ENCODE results near the gene ITPKA.

ITPKA gene

DNA sequence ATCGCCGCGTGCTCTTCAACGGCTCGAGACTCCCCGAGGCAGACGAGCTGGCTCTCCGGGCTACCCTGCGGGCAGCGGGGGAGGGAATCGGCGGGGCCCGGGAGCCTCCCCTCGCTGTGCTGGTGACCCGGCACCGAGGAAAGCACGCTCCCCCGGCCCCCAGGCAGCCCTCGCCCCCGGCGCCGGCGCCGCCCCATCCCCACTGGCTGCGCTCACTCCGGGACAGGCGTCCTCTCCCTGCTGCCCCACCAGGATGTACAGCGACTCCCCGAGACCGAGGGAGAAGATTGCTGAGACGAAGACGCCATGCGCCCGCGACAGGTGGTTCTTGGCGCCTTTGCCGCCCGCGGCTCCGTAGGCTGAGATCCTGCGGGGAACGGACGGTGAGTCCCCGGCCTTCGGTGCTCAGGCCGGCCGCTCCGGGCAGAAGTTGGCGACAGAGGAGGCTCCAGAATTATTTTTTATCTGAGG is 18.3 kb downstream of the ITPKA start:
- DNase-seq, result no peak

DNA sequence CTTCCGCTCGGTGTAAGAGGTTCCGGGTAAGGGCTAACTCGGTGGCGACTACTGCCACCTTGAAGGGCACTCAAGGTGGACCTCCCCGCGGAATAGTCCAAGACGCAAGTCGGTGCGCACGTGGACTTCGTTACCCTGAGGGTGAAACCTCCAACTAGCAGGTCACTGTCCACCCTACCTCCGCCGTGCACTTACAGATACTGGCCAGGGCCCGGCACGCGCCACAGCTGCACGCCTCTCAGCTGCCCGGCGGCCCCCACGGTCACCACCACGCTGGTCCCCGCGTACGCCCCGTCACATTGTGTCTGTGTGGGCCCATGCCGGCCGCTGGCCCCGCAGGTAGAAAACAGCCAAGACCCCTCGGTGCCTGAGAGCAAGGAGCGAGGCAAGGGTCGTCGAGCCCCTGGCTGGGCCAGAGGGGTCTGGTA is 18.9 kb downstream of the ITPKA start:
- DNase-seq, result no peak

DNA sequence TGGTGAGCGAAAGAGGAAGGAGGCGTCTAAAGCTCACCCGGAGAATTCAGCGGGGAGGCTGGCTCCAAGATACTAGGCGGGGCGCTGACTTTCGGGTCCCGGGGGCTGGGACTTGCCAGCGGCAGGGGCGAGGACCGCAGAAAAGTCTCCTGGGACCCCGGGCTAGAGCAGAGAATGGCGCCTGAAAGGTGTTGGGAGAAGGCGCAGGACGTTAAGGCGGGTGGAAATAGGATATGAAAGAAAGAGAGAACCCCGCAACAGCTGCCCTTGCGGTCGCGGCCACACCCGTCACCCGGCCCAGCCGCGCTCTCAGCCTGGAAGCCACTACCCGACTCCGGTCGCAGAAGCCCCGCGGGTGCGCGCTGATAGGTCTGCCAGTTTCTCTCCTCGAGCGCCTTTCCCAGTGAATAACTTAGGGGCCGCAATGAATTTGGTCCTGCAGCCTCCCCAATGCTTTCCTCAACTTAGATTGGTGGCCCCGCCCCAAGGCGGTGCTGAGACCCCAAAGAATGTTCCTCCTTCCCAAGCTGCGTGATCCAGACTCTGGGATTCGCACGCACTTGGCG is 19.3 kb downstream of the ITPKA start:
- no peak for DNase-seq

DNA sequence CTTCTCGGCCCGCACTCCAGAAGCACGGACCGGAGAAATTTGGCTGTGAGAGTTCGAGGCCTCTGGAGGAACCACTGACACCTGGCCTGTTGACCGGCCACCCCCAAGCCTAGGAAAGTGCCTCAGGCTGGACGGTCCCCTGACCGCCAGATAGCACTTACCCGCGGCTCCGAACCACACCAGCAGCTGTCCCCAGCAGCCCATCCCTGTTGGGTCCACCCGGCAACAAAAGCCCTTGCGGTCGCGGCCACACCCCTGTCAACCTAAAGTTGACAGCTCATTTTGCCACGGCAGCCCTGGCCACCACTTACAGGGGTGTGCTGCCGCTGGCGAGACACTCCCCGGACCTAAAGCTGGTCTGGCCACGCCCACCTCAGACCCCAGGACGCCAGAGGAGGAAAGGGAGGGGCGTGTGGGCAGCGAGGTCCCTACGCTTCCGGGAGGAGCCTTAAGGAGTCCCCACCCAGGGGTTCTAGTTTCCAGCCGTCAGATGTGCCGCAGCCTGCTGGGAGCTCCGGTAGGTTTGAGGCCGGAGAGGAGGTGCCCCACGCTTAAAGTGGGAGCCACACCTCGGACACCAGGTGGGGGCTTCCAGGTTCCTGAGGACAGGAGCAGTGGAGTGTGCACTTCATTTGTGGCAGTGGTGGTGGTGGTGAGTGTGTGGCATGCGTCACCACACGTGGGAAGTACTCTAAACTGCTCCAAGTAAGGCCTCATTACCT is 20.0 kb downstream of the ITPKA start, which contains the start of gene LTK:
Gene LTK, minus strand, starts transcription at position 322 of the 722 bp plus-strand sequence. Its CDS starts 118 bp downstream, at position 204.
- DNase-seq, result no peak

DNA sequence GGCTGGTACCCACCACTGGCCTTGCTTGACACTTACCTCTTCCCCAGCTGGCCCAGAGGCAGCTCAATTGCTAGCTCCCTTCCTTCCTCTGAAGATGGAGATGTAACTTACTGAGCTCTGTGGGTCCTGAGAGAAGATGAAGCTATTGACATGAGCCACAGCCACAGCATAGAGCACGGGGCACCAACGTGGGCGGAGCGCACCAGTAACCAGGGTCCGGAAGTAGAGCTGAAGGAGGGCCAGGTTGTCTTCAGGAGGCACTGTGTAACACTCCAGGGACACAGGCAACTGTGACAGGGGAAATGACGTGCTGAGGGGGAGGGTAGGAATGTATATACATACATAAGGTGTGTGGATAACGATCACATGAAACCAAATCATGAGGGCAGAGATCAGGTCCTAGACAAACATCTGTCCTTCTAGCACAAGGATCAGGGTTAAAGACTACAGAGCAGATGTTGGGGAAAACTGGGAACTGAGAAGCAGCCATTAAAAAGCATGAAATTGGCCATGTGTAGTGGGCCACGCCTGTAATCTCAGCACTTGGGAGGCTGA is 24.3 kb downstream of the ITPKA start:
- no peak for DNase-seq

DNA sequence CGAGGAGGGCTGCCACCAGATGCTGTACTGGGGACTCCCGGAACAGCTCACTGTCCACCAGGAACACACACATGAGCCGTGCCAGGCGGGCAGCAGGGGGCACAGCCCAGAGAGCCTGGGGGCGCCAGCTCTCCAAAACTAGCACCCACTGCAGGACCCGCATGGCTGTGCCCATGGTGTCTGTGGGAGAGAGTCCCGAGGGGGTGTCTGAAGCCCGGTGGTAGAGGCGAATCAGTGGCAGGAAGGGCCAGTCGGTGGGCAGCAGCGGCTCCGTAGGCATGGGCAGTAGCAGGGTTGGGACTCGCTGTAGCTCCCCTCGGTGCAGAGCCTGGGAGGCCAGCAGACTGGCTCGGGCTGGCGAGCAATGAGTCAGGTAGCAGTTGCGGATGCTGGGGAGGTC is 27.0 kb downstream of the ITPKA start:
- no peak for DNase-seq

DNA sequence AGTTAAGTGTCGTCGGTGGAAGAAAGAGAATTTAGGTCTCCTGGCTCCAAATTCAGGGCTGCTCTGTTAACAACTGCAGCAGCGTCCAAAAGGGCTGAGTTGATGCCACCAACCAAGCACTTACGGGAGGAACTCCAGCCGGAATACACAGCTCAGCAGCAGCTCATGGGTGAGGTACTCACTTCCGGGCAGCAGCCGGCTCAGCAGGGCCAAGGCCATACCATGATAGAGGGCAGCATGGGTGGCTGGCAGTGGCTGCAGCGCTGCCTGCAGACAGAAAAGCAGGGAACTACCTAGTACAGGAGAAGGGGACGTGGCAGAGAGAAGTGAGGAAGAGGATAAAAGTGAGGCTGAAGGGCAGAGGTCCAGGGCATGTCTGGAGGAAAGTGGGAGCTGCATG is 27.9 kb downstream of the ITPKA start:
- no peak for DNase-seq

DNA sequence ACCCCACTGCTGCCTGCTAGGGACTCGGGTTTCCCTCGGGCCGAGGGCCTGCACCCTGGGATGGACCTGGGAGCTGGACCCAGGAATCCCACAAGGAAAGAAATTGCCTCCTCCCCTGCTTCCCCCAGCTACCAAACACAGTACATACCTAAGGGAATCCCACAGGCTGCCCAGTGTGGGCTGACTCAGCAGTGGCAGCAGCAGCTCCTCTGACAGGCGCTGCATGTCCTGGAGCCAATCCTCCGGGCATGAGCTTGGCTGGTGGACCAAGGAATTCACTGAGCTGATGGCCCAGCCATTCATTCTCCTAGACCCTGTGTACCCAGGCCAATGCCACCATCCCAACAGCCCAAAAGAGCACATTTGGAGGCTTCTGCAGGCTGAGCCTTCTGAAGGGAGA is 29.4 kb downstream of the ITPKA start:
- DNase-seq, result no peak

DNA sequence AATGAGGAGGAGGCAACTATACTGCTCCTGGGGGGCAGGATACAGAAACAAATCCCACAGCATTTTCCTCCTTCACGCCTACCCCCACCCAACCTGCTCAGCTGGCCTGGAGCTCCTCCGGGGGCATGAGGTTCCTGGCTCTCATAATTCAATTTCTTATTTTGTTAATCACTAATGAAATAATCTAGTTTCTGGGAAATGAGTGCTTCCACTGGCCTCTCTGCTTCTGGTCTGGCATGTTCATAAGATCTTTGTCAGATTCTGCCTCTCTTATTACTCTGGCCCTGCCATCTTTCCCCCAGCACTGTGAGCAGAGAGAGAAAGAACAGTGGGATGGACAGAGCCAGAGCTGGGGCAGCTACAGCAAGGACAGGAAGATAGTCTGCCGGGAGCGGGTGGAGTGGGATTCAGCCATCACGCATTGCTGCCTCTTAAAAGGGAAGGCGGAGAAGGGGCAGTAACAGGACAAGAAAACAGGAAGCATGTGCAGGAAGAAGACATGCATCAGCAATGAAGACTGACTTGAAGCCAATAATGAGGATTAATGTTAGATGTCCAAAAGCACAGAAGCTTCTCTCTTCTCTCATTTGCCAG is 36.8 kb downstream of the ITPKA start:
- no peak for DNase-seq

DNA sequence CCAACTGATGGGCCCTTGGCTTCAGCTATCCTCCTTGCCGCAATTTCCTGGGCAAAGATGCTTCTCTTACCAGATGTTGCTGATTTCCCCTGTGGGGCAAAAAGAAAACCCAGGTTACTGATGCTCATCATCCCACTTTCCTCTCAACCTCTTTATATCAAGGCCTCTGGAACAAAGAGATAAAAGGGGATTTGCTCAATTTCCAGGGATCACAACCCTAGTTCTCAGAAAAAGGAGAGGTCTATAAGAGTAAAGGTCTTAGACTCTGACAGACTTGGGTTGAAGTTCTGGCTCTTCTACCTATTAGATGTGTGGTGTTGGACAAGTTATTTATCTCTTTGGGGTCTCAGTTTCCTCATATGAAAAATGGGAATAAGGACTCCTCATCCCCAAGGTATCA is 41.9 kb downstream of the ITPKA start:
- no peak for DNase-seq

DNA sequence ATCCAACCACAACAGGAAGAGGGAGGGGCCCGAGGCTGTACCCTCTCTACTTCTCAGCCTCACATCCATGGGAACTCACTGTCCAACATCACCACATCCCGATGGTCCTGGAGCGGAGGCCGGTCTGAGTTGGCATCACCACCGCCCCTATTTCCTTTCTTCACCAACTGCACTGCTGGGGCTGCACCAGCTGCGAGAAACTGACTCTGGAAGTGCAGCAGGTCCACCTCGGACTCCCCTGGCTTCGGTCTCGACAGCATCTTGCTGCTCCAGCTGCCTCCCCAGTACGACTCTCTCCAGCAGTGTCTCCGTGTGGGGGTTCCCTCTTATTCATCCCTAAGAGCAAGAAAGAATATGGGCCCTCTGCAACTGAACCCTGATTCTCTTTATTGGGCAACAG is 43.2 kb downstream of the ITPKA start:
- DNase-seq, result no peak

DNA sequence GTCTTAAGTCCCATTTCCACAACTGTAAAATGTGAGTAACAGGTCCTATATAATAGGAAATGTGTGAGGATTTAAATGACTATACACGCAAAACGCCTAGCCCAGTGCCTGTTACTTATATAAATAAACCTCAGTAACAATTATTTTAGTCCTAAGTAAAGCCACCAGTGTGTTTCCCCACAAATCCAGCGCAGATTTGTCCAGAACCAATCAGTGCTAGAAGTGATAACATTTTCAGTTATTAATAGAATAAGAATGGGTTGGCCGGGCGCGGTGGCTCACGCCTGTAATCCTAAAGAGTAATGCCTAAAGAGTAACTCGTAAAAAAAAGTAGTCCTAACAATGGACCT is 49.8 kb downstream of the ITPKA start:
- DNase-seq, result no peak

DNA sequence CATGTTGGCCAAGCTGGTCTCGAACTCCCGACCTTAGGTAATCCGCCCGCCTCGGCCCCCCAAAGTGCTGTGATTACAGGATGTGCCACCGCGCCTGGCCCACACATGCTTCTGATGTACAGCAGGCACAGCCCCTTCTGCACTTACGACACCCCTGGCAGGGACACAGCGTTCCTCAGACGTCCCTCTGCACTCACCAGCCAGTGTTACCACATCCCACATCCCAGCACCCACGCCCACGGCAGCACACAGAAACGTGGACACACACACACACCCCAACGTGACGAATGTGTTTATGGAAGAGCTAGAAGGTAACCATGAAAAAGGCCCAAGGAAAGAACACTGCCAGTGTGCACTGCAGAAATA is 51.0 kb downstream of the ITPKA start:
- DNase-seq, result no peak

DNA sequence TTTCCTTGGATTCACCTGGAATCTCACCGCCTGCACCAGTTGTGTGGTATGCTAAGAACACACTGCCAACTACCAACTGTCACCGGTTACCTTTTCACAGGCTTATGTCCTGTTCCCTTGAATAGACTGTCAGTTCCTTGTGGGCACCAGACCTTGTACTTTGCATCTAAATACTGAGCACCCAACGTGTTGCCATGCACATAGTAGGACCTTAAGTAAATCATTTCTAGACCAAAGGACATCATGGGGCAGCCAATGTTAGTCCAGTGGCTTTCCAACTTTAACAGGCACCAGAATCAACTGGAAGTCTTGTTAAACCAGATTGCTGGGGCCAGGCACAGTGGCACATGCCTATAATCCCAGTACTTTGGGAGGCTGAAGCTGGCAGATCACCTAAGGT is 51.5 kb downstream of the ITPKA start:
- DNase-seq, result no peak

DNA sequence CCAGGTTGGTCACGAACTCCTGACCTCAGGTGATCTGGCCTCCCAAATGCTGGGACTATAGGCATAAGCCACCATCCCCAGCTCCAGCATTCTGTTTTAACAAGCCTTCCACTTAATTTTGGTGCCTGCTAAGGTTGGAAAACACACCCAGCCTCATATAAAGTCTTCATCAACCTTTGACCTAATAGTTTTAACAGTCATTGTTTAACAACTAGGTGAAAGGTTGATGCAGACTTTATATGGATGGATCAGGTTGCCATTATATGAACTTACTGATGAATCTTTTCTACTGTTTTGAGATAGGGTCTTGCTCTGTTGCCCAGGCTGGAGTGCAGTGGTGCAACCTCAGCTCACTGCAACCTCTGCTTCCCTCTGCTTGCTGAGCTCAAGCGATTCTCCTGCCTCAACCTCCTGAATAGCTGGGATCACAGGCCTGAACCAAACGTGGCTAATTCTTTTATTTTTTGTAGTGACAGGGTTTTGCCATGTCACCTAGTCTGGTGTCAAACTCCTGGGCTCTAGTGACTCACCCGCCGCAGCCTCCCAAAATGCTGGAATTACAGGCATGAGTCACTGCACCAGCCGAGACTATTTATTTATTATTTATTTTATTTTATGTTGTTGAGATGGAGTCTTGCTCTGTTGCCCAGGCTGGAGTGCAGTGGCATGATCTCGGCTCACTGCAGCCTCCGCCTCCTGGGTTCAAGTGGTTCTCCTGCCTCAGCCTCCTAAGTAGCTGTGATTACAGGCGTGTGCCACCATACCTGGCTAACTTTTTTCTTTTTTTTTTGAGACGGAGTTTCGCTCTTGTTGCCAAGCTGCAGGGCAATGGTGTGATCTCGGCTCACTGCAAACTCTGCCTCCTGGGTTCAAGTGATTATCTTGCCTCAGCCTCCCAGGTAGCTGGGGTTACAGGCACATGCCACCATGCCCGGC is 53.4 kb downstream of the ITPKA start:
- DNase-seq, result no peak

DNA sequence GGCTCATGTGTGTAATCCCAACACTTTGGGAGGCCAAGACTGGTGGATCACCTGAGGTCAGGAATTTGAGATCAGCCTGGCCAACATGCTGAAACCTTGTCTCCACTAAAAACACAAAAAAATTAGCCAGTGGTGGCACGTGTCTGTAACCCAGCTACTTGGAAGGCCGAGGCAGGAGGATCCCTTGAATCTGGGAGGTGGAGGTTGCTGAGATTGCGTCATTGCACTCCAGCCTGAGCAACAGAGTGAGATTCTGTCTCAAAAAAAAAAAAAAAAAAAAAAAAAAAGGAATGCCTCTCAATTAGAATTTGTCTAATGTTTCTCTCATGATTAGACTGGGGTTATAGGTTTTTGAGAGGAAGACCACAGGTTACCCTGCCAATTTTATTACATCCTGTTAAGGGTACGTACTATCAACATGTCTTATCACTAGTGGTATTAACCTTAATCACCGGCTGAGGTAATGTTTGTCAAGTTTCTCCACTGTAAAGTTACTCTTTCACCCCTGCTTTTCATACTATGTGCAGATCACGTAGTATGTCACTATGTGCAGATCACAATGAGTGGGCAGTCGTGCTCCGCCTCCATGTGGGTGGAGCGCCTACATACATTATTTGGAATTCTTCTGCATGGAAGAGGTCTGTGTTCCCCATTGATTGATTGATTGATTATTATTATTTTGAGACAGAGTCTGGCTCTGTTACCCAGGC is 56.5 kb downstream of the ITPKA start:
- DNase-seq, result no peak
